SU-DHL-6 (cell line): ENCODE data around the gene TBC1D22A.

ENCODE experiments used
- H2AFZ ChIP-seq: fragments of 200-600 bp; sonication (generic); 2 replicates; pipeline ENCODE4 v1.6.1; 2014; ENCODE audit warnings: low read depth, mild to moderate bottlenecking, moderate library complexity, mixed read lengths, antibody characterized with exemption, low read length; ENCODE audit not compliant: severe bottlenecking
- H3F3A ChIP-seq: fragments of 200-600 bp; shearing (Covaris generic); 2 replicates; pipeline ENCODE4 v1.6.0; 2016; ENCODE audit warnings: antibody characterized with exemption, mild to moderate bottlenecking; ENCODE audit not compliant: insufficient read depth
- H3K27ac ChIP-seq: fragments of 200-600 bp; sonication (generic); 2 replicates; pipeline ENCODE4 v1.5.1; 2016; ENCODE audit warnings: low read depth, mild to moderate bottlenecking, low read length, moderate library complexity, mixed read lengths
- H3K27me3 ChIP-seq: fragments of 200-600 bp; sonication (generic), shearing (Covaris generic); 2 replicates; pipeline ENCODE4 v1.6.0; 2014; ENCODE audit warnings: mild to moderate bottlenecking, low read length
- H3K36me3 ChIP-seq: fragments of 200-600 bp; sonication (generic); 2 replicates; pipeline ENCODE4 v1.6.1; 2014; ENCODE audit warnings: mild to moderate bottlenecking, low read length, mixed read lengths
- H3K4me2 ChIP-seq: fragments of 300-600, 200-600 bp; shearing (Covaris generic), sonication (generic); 2 replicates; pipeline ENCODE4 v1.6.0; 2014; ENCODE audit warnings: low read length, low read depth, mild to moderate bottlenecking; ENCODE audit not compliant: poor library complexity, severe bottlenecking
- H3K4me3 ChIP-seq: fragments of 200-600 bp; sonication (generic); 2 replicates; pipeline ENCODE4 v1.5.1; 2014; ENCODE audit warnings: antibody characterized with exemption, low read length, mild to moderate bottlenecking, mixed read lengths; ENCODE audit not compliant: insufficient read depth, poor library complexity, severe bottlenecking
- H3K79me2 ChIP-seq: fragments of 200-600 bp; sonication (generic); 2 replicates; pipeline ENCODE4 v1.6.1; 2014; ENCODE audit warnings: mild to moderate bottlenecking, low read length, moderate library complexity; ENCODE audit not compliant: insufficient read depth
- H3K9ac ChIP-seq: fragments of 200-600 bp; sonication (generic); 2 replicates; pipeline ENCODE4 v1.7.0; 2014; ENCODE audit warnings: mild to moderate bottlenecking, low read length
- H3K9me2 ChIP-seq: fragments of 200-600 bp; sonication (generic); replicated peaks from 2 replicates; pipeline ENCODE4 v1.6.1; 2014; ENCODE audit warnings: low read length; ENCODE audit not compliant: insufficient read depth
- H3K9me3 ChIP-seq: fragments of 200-600 bp; sonication (generic); 2 replicates; pipeline ENCODE4 v1.6.1; 2014; ENCODE audit warnings: low read length, mixed read lengths; ENCODE audit not compliant: insufficient read depth
- H4K20me1 ChIP-seq: fragments of 200-600 bp; sonication (generic); 2 replicates; pipeline ENCODE4 v1.6.1; 2014; ENCODE audit warnings: low read depth, mild to moderate bottlenecking, antibody characterized with exemption, low read length, moderate library complexity, mixed read lengths
- EZH2phosphoT487 ChIP-seq: fragments of 200-600 bp; sonication (generic), shearing (Covaris generic); conservative IDR thresholded peaks from 2 replicates; pipeline ENCODE4 v1.6.1; 2018; ENCODE audit warnings: mild to moderate bottlenecking, antibody characterized with exemption, low read length, moderate library complexity, mixed read lengths
- TF ChIP-seq, protein P1 (sequence below): fragments of 200-600 bp; sonication (generic); IDR thresholded peaks from one replicate; pipeline ENCODE4 v1.5.1; 2017; ENCODE audit warnings: antibody characterized with exemption, mild to moderate bottlenecking, low read length, moderate library complexity; ENCODE audit not compliant: insufficient read depth, poor library complexity, severe bottlenecking

The TBC1D22A gene

GRCh38 chr22:46753360-46753759 is 9.1 kb upstream of the TBC1D22A start:
- peaks cover 13% of the 10 kb centered on the region; the same call in 1 of the 2 replicates for H3K9me3 ChIP-seq
- H3K9me2 ChIP-seq, result no peaks in the 10 kb centered on the region
- no peak overlapping the region for H2AFZ ChIP-seq
- no peaks in the 10 kb centered on the region for H3F3A ChIP-seq
- TF ChIP-seq, protein P1, sequence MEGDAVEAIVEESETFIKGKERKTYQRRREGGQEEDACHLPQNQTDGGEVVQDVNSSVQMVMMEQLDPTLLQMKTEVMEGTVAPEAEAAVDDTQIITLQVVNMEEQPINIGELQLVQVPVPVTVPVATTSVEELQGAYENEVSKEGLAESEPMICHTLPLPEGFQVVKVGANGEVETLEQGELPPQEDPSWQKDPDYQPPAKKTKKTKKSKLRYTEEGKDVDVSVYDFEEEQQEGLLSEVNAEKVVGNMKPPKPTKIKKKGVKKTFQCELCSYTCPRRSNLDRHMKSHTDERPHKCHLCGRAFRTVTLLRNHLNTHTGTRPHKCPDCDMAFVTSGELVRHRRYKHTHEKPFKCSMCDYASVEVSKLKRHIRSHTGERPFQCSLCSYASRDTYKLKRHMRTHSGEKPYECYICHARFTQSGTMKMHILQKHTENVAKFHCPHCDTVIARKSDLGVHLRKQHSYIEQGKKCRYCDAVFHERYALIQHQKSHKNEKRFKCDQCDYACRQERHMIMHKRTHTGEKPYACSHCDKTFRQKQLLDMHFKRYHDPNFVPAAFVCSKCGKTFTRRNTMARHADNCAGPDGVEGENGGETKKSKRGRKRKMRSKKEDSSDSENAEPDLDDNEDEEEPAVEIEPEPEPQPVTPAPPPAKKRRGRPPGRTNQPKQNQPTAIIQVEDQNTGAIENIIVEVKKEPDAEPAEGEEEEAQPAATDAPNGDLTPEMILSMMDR, result no peak
- TF ChIP-seq EZH2phosphoT487, result no peak
- no peak overlapping the region for H3K4me3 ChIP-seq
- H3K4me2 ChIP-seq, result no peak overlapping the region
- no peaks in the 10 kb centered on the region for H3K27me3 ChIP-seq
- no peaks in the 10 kb centered on the region for H4K20me1 ChIP-seq
- H3K36me3 ChIP-seq, result no peaks in the 10 kb centered on the region
- H3K79me2 ChIP-seq, result no peaks in the 10 kb centered on the region
- H3K9ac ChIP-seq, result no peak overlapping the region
- no peak overlapping the region for H3K27ac ChIP-seq

GRCh38 chr22:46753761-46754109 is 8.7 kb upstream of the TBC1D22A start:
- H3K4me3 ChIP-seq, result no peak overlapping the region
- H3K9ac ChIP-seq, result no peak overlapping the region
- H3K9me3 ChIP-seq, result peaks cover 13% of the 10 kb centered on the region; the same call in 1 of the 2 replicates
- no peaks in the 10 kb centered on the region for H4K20me1 ChIP-seq
- no peaks in the 10 kb centered on the region for H3K9me2 ChIP-seq
- H3K4me2 ChIP-seq, result no peak overlapping the region
- H3K36me3 ChIP-seq, result no peaks in the 10 kb centered on the region
- H3K27ac ChIP-seq, result no peak overlapping the region
- no peaks in the 10 kb centered on the region for H3K27me3 ChIP-seq
- no peaks in the 10 kb centered on the region for H3K79me2 ChIP-seq
- H2AFZ ChIP-seq, result no peak overlapping the region
- no peaks in the 10 kb centered on the region for H3F3A ChIP-seq
- TF ChIP-seq EZH2phosphoT487, result no peak
- TF ChIP-seq, protein P1, result no peak

DNA sequence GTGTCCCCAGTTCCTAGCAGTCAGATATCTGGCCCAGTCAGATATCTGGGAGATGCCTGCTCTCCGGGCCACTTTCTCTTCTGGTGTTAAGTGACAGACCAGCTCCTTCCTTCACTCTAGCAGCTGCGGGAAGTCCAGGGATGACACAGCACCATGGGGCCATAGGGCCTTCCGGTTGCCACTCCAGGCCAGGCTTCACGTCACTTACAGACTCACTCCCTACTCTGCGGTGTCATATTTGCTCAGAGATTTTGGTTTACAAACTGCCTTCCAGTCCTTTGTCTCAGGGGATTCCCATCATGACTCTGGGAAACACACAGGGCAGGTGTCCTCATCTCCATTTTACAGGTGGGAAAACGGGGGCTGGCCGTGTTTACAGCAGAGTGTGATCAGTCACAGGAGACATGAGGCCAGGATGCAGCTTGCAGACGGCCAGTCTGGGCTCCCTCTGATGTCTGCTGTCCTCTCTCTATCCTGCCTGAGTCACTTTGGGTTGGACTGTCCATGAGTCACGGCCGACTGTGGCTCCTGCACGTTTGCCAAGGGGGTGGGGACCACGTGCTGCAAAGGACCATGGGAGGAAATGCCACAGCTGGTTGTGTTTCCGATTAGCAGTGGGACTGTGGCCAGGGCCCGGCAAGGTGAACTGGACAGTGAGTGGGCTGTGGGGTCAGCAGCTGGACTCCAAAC is 8.2 kb upstream of the TBC1D22A start:
- Histone ChIP-seq H3K27ac (no peak overlapping the region), H3K9me2 (no peaks in the 10 kb centered on the region), H3F3A (0 out of 2 replicates have a peak, but pooled peaks cover 4% of the 10 kb centered on the region), H3K9ac (no peak overlapping the region), H3K79me2 (no peaks in the 10 kb centered on the region), H3K4me3 (no peak overlapping the region), H3K9me3 (peaks cover 13% of the 10 kb centered on the region; the same call in 1 of the 2 replicates), H4K20me1 (no peaks in the 10 kb centered on the region), H3K4me2 (no peak overlapping the region), H3K36me3 (no peaks in the 10 kb centered on the region), H3K27me3 (no peaks in the 10 kb centered on the region), H2AFZ (no peak overlapping the region)
- no peak for TF ChIP-seq EZH2phosphoT487
- TF ChIP-seq, protein P1, result no peak
